Activated gamma-delta T cell treated with anti-CD3 and anti-CD28 coated beads, Interleukin-2, amount 50 U/mL, for 16 hours (primary cell): ENCODE measurements around the gene CELSR2.

Experiments
- DNase-seq: peaks from one replicate; pipeline ENCODE4 v3.0.0-alpha.2; 2020; ENCODE audit warnings: low read depth

The CELSR2 gene

GRCh38 chr1:109231066-109231465 is 18.3 kb upstream of the CELSR2 start:
- no peak for DNase-seq

- no peak for DNase-seq
Observed at GRCh38 chr1:109235137-109235536, 14.2 kb upstream of the CELSR2 start.

- no peak for DNase-seq
Observed at GRCh38 chr1:109237512-109237911, 11.8 kb upstream of the CELSR2 start.

- no peak for DNase-seq
Observed at GRCh38 chr1:109238382-109238781, 11.0 kb upstream of the CELSR2 start.

GRCh38 chr1:109239047-109239408 is 10.3 kb upstream of the CELSR2 start:
- DNase-seq = no peak

GRCh38 chr1:109239409-109240068 is 9.8 kb upstream of the CELSR2 start:
- no peak for DNase-seq

- no peak for DNase-seq
Observed at GRCh38 chr1:109240158-109241152, 8.9 kb upstream of the CELSR2 start.

- DNase-seq = no peak
Observed at GRCh38 chr1:109241344-109241743, 8.0 kb upstream of the CELSR2 start.

GRCh38 chr1:109241841-109242345 is 7.4 kb upstream of the CELSR2 start:
- no peak for DNase-seq

GRCh38 chr1:109242387-109242786 is 7.0 kb upstream of the CELSR2 start:
- DNase-seq = no peak

- DNase-seq = no peak
Observed at GRCh38 chr1:109243221-109243620, 6.1 kb upstream of the CELSR2 start.

GRCh38 chr1:109243860-109244552 is 5.3 kb upstream of the CELSR2 start:
- DNase-seq = no peak

GRCh38 chr1:109246141-109246551 is 3.2 kb upstream of the CELSR2 start:
- DNase-seq = no peak

GRCh38 chr1:109247401-109248365 is 1.7 kb upstream of the CELSR2 start:
- no peak for DNase-seq

GRCh38 chr1:109248444-109248796 is 919 bp upstream of the CELSR2 start:
- no peak for DNase-seq

GRCh38 chr1:109249654-109250401 is 489 bp downstream of the CELSR2 start:
- no peak for DNase-seq

- DNase-seq = no peak
Observed at GRCh38 chr1:109250454-109251276, 1.3 kb downstream of the CELSR2 start.

- no peak for DNase-seq
Observed at GRCh38 chr1:109251277-109252166, 2.2 kb downstream of the CELSR2 start.
